22Rv1 (cell line): ENCODE results near the gene BARX1.

Experiments
- CTCF ChIP-seq: fragments of 450-650 bp; IDR thresholded peaks from 2 replicates; pipeline ENCODE4 v1.5.1; 2017; ENCODE audit warnings: mild to moderate bottlenecking
- ZFX ChIP-seq: fragments of 450-650 bp; IDR thresholded peaks from 2 replicates; pipeline ENCODE4 v1.6.1; 2017; ENCODE audit warnings: antibody characterized with exemption, borderline replicate concordance

GRCh38 chr9:93949694-93950449, 5.3 kb downstream of the BARX1 start:
- TF ChIP-seq CTCF, result no peak
- TF ChIP-seq ZFX, result no peak
